ENCODE results near the gene COMT.

DNA sequence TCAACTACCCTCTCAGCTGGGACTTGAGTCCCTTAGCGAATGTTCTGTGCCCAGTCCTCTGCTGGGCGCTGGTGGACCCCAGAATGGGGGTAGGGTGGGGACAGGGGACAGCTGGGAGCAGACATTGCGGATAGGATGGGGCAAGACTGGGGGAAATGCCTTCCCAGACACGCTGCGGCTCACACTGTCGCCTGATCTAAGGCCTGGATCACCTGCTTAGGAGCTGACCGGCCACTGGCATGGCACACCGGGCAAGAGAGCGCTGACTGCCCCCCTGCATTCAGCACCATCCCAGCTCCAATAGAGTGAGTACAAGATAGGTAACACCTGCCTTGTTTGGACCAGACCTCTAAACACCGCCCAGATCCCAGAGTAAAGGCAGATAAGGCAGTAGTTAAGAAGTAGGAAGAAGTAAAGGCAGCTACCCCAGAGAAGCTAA is 73.6 kb downstream of the COMT start:
- TF ChIP-seq POLR2AphosphoS5 (IDR thresholded peaks at IDR 0.05; ENCODE audit: low read depth): no peak
- TF ChIP-seq, protein P1, sequence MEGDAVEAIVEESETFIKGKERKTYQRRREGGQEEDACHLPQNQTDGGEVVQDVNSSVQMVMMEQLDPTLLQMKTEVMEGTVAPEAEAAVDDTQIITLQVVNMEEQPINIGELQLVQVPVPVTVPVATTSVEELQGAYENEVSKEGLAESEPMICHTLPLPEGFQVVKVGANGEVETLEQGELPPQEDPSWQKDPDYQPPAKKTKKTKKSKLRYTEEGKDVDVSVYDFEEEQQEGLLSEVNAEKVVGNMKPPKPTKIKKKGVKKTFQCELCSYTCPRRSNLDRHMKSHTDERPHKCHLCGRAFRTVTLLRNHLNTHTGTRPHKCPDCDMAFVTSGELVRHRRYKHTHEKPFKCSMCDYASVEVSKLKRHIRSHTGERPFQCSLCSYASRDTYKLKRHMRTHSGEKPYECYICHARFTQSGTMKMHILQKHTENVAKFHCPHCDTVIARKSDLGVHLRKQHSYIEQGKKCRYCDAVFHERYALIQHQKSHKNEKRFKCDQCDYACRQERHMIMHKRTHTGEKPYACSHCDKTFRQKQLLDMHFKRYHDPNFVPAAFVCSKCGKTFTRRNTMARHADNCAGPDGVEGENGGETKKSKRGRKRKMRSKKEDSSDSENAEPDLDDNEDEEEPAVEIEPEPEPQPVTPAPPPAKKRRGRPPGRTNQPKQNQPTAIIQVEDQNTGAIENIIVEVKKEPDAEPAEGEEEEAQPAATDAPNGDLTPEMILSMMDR (IDR thresholded peaks at IDR 0.05; ENCODE audit: insufficient read depth, low read length): no peak
- TF ChIP-seq, protein P2, sequence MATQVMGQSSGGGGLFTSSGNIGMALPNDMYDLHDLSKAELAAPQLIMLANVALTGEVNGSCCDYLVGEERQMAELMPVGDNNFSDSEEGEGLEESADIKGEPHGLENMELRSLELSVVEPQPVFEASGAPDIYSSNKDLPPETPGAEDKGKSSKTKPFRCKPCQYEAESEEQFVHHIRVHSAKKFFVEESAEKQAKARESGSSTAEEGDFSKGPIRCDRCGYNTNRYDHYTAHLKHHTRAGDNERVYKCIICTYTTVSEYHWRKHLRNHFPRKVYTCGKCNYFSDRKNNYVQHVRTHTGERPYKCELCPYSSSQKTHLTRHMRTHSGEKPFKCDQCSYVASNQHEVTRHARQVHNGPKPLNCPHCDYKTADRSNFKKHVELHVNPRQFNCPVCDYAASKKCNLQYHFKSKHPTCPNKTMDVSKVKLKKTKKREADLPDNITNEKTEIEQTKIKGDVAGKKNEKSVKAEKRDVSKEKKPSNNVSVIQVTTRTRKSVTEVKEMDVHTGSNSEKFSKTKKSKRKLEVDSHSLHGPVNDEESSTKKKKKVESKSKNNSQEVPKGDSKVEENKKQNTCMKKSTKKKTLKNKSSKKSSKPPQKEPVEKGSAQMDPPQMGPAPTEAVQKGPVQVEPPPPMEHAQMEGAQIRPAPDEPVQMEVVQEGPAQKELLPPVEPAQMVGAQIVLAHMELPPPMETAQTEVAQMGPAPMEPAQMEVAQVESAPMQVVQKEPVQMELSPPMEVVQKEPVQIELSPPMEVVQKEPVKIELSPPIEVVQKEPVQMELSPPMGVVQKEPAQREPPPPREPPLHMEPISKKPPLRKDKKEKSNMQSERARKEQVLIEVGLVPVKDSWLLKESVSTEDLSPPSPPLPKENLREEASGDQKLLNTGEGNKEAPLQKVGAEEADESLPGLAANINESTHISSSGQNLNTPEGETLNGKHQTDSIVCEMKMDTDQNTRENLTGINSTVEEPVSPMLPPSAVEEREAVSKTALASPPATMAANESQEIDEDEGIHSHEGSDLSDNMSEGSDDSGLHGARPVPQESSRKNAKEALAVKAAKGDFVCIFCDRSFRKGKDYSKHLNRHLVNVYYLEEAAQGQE (IDR thresholded peaks at IDR 0.05; ENCODE audit: insufficient replicate concordance, low read depth): no peak

Data from HL-60 (cell line).